PC-9 (cell line): ENCODE data around the gene RPS28.

ENCODE experiments used
- EZH2 ChIP-seq: fragments of 200-600 bp; sonication (generic); IDR thresholded peaks from 2 replicates; pipeline ENCODE4 v1.8.0; 2017; ENCODE audit warnings: antibody characterized with exemption, low read depth
- TF ChIP-seq, protein P1 (sequence below): fragments of 200-600 bp; sonication (generic); conservative IDR thresholded peaks from 2 replicates; pipeline ENCODE4 v1.6.1; 2017; ENCODE audit warnings: mixed run types, antibody characterized with exemption, mild to moderate bottlenecking, moderate library complexity

DNA sequence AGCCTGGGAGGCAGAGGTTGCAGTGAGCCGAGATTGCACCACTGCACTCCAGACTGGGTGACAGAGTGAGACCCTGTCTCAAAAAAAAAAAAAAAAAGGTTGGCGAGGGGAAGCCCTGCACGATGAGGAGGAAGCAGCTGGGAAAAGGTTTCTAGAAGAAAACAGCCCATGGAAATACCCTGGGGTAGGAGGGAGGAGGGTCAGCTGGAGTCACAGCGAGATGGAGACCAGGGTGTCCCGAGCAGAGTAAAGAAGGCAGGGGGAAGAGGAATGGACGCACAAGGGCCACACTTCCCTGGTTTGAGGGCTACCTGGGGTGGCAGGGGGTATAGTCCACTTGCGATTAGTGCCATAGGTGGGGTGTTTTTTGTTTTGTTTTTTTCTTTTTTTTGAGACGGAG is 15.4 kb downstream of the RPS28 start:
- TF ChIP-seq, protein P1, sequence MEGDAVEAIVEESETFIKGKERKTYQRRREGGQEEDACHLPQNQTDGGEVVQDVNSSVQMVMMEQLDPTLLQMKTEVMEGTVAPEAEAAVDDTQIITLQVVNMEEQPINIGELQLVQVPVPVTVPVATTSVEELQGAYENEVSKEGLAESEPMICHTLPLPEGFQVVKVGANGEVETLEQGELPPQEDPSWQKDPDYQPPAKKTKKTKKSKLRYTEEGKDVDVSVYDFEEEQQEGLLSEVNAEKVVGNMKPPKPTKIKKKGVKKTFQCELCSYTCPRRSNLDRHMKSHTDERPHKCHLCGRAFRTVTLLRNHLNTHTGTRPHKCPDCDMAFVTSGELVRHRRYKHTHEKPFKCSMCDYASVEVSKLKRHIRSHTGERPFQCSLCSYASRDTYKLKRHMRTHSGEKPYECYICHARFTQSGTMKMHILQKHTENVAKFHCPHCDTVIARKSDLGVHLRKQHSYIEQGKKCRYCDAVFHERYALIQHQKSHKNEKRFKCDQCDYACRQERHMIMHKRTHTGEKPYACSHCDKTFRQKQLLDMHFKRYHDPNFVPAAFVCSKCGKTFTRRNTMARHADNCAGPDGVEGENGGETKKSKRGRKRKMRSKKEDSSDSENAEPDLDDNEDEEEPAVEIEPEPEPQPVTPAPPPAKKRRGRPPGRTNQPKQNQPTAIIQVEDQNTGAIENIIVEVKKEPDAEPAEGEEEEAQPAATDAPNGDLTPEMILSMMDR = no peak
- no peak for TF ChIP-seq EZH2
